OCI-LY7 (cell line): ENCODE measurements around the gene EDN3. TPM values are rescaled to one million over a fixed set of nuclear protein-coding genes. Genes with fewer than 3 reads are reported as not detected.

Experiments
- BruUV-seq: library from RNA; stranded (reverse); fragments of 400-500 nt; replicated peaks from 2 replicates; lab custom pipeline; 2021; lab: Mats Ljungman, UMichigan
- CTCF ChIA-PET: fragments of 300-600 bp; sonication (Branson Sonifier 250); formaldehyde crosslinking; loops from one replicate; lab custom pipeline; 2022; ENCODE audit warnings: antibody characterized with exemption; ENCODE audit not compliant: unreplicated experiment; lab: Charles Lee
- POLR2A ChIA-PET: fragments of 300-600 bp; sonication (Branson Sonifier 250); formaldehyde crosslinking; loops from one replicate; lab custom pipeline; 2022; ENCODE audit warnings: antibody characterized with exemption; lab: Charles Lee
- DNase-seq: peaks from one replicate; pipeline ENCODE4 v3.0.0-alpha.2; 2015; ENCODE audit warnings: low spot score
- H2AFZ ChIP-seq: fragments of 200-600 bp; sonication (generic), shearing (Covaris generic); 2 replicates; pipeline ENCODE4 v1.6.1; 2014; ENCODE audit warnings: mild to moderate bottlenecking, antibody characterized with exemption, low read length, moderate library complexity
- H3K27ac ChIP-seq: fragments of 200-600 bp; sonication (generic); 2 replicates; pipeline ENCODE4 v1.5.1; 2014; ENCODE audit warnings: mixed run types, low read depth, mild to moderate bottlenecking, moderate library complexity, low read length, inconsistent platforms; ENCODE audit not compliant: poor library complexity, severe bottlenecking
- H3K36me3 ChIP-seq: fragments of 200-600 bp; sonication (generic); 2 replicates; pipeline ENCODE4 v1.6.1; 2014; ENCODE audit warnings: mild to moderate bottlenecking, antibody characterized with exemption, low read length, moderate library complexity, mixed read lengths; ENCODE audit not compliant: insufficient read depth
- H3K4me1 ChIP-seq: fragments of 200-600 bp; sonication (generic); 2 replicates; pipeline ENCODE4 v1.5.1; 2014; ENCODE audit warnings: mild to moderate bottlenecking, low read length; ENCODE audit not compliant: insufficient read depth, poor library complexity, severe bottlenecking
- H3K4me2 ChIP-seq: fragments of 200-600 bp; sonication (generic); 2 replicates; pipeline ENCODE4 v1.6.1; 2014; ENCODE audit warnings: mild to moderate bottlenecking, low read length
- H3K4me3 ChIP-seq: fragments of 200-600 bp; sonication (generic); 2 replicates; pipeline ENCODE4 v1.5.1; 2014; ENCODE audit warnings: mild to moderate bottlenecking, low read depth, low read length; ENCODE audit not compliant: poor library complexity, severe bottlenecking
- H3K79me2 ChIP-seq: fragments of 200-600 bp; sonication (generic); 2 replicates; pipeline ENCODE4 v1.6.1; 2016; ENCODE audit warnings: low read depth, mild to moderate bottlenecking, low read length, moderate library complexity, mixed read lengths; ENCODE audit not compliant: insufficient read depth
- H3K9me2 ChIP-seq: fragments of 200-600 bp; sonication (generic); 2 replicates; pipeline ENCODE4 v1.6.1; 2016; ENCODE audit warnings: mild to moderate bottlenecking, low read length, mixed read lengths; ENCODE audit not compliant: insufficient read depth
- H3K9me3 ChIP-seq: fragments of 200-600 bp; sonication (generic); 2 replicates; pipeline ENCODE4 v1.6.1; 2014; ENCODE audit warnings: mild to moderate bottlenecking, mixed run types, low read length, mixed read lengths
- H4K20me1 ChIP-seq: fragments of 200-600 bp; sonication (generic); 2 replicates; pipeline ENCODE4 v1.6.1; 2014; ENCODE audit warnings: mild to moderate bottlenecking, antibody characterized with exemption, low read length, moderate library complexity, mixed read lengths; ENCODE audit not compliant: insufficient read depth
- CTCF ChIP-seq: fragments of 200-600 bp; sonication (generic); conservative IDR thresholded peaks from 2 replicates; pipeline ENCODE4 v1.5.1; 2014; ENCODE audit warnings: mild to moderate bottlenecking, antibody characterized with exemption, low read length, moderate library complexity, mixed read lengths
- EZH2phosphoT487 ChIP-seq: fragments of 200-600 bp; sonication (generic); IDR thresholded peaks from 2 replicates; pipeline ENCODE4 v1.6.1; 2018; ENCODE audit warnings: low read depth, borderline replicate concordance, mild to moderate bottlenecking, mixed run types, antibody characterized with exemption, low read length, moderate library complexity, mixed read lengths
- intact Hi-C: fragments of 100-400 bp; cut with micrococcal nuclease; formaldehyde crosslinking; loops from one replicate; pipeline ENCODE4 v1.10.0; 2022; ENCODE audit not compliant: unreplicated experiment
- total RNA-seq, 2 experiments: library from RNA; depleted of rRNA in 1 of 2; stranded (reverse); fragments of >200 nt in 1 of 2; shearing (Covaris generic) in 1 of 2; gene quantifications; 2 replicates each; pipeline ENCODE4 v1.2.3, GENCODE V29; 2014 to 2022

Gene EDN3
- total RNA-seq, 2 experiments from 2014 or later, result not detected

- H4K20me1 ChIP-seq, result no peaks in the 10 kb centered on the region
- H3K9me2 ChIP-seq, result no peaks in the 10 kb centered on the region
- no TSS peak for BruUV-seq
- no peaks in the 10 kb centered on the region for H3K79me2 ChIP-seq
- no peak overlapping the region for H3K4me3 ChIP-seq
- no peak for TF ChIP-seq EZH2phosphoT487
- no peak for DNase-seq
- no peak overlapping the region for H3K4me2 ChIP-seq
- no peaks in the 10 kb centered on the region for H3K36me3 ChIP-seq
- CTCF ChIA-PET, result no interaction called here
- H2AFZ ChIP-seq, result no peak overlapping the region
- H3K9me3 ChIP-seq, result no peaks in the 10 kb centered on the region
- H3K27ac ChIP-seq, result no peak overlapping the region
- POLR2A ChIA-PET, result no interaction called here
- intact Hi-C loops, result no loop called here
- H3K4me1 ChIP-seq, result no peaks in the 10 kb centered on the region
Observed at GRCh38 chr20:59314997-59315396, 14.6 kb downstream of the EDN3 start.

GRCh38 chr20:59316911-59317731 is 16.7 kb downstream of the EDN3 start:
- H3K4me3 ChIP-seq, result no peak overlapping the region
- ChIA-PET CTCF (no interaction called here), POLR2A (interaction anchor here (0.6 kb wide), 1 partner anchor 13 kb away, joined by 3 read pairs; no protein-coding TSS in a partner anchor)
- H3K79me2 ChIP-seq, result no peaks in the 10 kb centered on the region
- no peak for DNase-seq
- no peaks in the 10 kb centered on the region for H3K36me3 ChIP-seq
- H3K27ac ChIP-seq, result no peak overlapping the region
- BruUV-seq, result no TSS peak
- H3K4me1 ChIP-seq, result no peaks in the 10 kb centered on the region
- intact Hi-C loops, result no loop called here
- H2AFZ ChIP-seq, result no peak overlapping the region
- H3K4me2 ChIP-seq, result no peak overlapping the region
- no peaks in the 10 kb centered on the region for H3K9me3 ChIP-seq
- H4K20me1 ChIP-seq, result no peaks in the 10 kb centered on the region
- H3K9me2 ChIP-seq, result no peaks in the 10 kb centered on the region
- TF ChIP-seq CTCF (no peak), EZH2phosphoT487 (no peak)

- Histone ChIP-seq H3K4me3 (no peak overlapping the region), H4K20me1 (no peaks in the 10 kb centered on the region), H3K36me3 (no peaks in the 10 kb centered on the region), H3K4me1 (no peaks in the 10 kb centered on the region), H3K9me3 (no peaks in the 10 kb centered on the region), H3K27ac (no peak overlapping the region), H3K4me2 (no peak overlapping the region), H3K79me2 (no peaks in the 10 kb centered on the region), H2AFZ (no peak overlapping the region), H3K9me2 (no peaks in the 10 kb centered on the region)
- CTCF ChIA-PET, result no interaction called here
- intact Hi-C loops, result no loop called here
- POLR2A ChIA-PET, result no interaction called here
- DNase-seq, result no peak
- BruUV-seq, result no TSS peak
- TF ChIP-seq CTCF (no peak), EZH2phosphoT487 (no peak)
Observed at GRCh38 chr20:59318201-59318790, 17.9 kb downstream of the EDN3 start.
